HG03095 (cell line): ENCODE data around the gene FBLN2.

ENCODE experiments used
- ATAC-seq: cut with Tn5 transposase; IDR thresholded peaks from one replicate; pipeline ENCODE4 v1.9.1; 2021; ENCODE audit warnings: moderate library complexity; ENCODE audit not compliant: unreplicated experiment

FBLN2 gene

DNA sequence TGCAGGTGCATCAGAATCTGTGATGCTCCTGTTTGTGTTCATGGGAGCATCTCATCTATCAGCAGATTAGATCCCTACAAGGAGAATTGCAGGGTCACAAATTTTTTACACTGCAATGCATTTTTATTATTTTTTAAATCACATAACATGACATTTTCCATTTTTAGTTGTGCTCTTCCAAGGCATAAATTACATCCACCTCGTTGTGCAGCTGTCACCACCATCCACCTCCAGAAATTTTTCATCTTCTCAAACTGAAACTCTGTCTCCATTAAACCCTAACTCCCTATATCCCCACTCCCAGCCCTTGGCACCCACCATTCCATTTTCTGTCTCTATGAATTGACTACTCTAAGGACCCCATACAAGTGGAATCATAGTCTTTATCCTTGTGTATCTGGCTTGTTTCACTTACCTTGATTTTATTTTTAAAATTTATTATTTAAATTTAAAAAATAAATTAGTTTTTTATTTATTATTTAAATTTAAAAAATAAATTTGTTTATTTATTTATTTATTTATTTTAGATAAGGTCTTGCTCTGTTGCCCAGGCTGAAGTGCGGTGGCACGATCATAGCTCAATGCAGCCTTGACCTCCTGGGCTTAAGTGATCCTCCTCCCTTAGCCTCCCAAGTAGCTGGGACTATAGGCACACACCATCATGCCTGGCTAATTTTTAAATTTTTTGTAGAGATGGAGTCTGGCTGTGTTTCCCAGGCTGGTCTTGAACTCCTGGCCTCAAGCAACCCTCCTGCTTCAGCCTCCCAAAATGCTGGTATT lies 47.7 kb downstream of the FBLN2 start:
- no peak for ATAC-seq

DNA sequence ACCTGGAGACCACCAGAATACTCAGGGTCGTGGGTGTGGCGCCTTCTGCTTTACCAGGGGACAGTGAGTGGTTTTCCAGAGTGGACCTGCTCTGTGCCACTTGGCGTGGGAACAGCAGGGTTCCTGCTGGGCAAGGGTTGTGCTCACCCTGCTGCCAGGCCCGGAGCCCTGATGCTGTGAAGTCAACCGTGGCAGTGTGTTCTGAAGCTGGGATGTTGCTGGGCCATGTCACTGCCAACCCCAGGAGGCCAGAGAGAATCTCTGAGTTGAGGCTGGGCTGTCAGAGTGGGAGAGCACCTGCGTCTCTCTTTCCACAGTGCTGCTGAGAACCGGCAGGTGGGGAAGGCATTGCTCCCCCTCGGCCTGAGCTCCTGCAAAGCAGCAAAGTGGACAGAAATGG lies 48.7 kb downstream of the FBLN2 start:
- no peak for ATAC-seq

DNA sequence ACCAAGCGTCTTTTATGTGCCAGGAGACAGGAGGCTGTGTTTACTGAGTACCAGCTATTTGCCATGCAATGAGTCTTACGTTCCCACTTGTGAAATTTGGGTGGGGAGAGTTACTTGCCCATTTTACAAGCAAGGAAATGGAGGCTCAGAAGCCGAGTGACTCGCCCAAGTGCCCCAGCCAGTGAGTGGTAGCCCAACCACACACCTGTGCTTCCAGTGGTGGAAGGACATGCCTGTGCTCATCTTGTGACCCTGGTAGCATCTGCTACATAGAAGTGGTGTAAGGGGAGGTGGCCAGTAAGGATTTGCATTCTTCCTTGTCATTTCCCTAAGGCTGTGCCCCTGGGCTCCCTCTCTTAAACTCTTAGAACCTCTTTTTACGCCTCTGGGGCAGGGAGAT lies 49.3 kb downstream of the FBLN2 start:
- ATAC-seq: no peak

DNA sequence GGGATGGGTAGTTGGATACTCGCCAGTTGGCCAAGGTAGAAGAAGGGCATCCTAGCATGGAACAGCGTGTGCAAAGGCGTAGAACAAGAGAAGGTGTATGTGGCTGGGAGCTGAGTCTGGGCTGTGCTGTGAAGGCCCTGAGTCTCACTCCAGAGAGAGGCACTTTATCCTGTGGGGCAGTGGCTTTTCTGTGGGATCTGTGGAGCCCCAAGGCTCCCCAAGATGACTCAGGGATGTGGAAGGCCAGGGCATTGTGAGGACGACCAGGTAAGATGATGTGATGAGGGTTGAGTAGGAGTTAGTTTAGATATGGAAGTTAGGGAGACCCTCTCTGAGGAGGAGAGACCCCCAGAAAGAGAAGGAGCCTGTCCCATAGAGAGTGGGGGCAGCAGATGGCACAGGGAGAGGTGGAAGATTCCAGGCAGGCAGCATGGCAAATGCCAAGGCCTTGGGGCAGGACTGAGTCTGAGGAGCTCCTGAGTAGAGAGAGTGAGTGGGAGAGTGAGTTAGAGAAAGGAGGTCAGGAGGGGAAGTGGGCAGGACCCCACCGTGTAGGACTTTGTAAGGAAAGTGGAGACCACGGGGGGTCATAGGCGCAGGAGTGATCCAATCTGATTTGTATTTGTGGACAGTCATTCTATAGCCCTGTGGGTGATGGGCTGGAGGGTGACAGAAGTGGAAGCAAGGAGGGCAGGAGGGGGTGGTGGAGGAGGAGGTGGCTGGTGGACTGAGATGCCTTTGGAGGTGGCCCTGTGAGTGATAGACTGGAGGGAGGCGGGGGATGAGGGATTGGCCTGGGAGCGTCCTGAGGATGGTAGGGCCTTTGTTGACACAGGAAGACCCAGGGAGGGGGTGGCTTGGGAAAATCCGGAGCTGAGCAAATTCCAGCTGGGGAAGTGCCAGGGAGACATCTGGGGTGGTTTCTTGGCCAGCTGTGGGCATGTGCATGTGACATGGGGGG lies 50.3 kb downstream of the FBLN2 start:
- no peak for ATAC-seq

DNA sequence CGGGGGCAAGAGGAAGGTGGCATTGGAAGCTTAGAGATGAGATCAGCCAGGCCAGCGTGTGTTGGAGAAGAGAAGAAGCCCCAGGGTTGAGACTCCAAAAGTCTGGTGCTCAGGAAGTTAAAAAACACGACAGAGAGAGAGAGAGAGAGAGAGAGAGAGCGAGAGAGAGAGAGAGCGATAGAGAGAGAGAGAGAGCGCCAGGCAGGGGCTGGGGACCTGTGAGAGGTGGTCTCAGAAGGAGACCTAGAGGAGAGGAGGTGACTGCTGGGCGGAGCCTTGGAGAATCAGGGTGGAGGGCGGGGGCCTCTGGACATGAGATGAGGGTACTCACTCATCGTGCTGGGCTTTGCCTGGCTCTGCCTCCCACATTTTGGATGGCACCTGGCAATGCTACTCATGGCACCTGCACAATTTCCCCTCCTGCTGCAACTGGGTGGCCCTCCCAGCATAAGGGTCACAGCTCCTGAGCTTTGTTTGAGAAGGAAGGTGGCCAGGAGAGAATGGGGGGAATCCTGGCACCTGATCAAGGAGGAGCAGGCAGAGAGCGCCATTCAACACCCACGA lies 51.0 kb downstream of the FBLN2 start:
- ATAC-seq: no peak

DNA sequence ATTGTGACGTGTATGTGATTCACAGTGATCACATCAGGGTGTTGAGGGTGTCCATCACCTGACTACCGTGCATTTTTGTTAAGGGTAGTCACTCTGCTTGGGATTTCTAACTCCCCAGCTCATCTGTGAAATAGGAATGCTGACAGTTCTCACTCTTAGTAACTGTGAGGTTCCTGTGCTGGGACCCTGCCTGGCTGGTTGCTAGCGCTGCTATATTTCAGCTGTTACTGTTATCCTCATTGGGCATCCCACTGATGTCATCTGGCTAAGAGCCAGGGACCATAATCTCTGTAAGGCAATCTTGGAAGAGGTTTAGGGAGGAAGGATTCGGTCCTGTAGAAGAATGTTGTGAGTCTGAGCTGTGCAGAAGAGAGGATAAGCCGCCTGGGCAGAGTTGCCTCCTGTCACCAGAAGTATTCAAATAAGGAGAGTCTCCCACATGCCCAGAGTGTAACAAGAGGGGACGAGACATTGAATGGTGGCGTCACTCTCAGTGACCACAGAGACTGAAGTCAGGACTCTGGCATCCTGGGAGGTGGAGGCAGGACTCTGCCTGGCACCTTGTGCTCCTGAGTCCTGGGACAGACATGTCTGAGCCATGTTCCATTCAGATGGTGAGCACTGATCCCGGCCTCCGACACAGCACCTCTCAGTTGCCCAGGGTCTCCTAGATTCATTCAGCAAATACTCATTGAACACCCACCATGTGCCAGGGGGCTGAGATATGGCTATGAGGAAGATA lies 52.2 kb downstream of the FBLN2 start:
- no peak for ATAC-seq

DNA sequence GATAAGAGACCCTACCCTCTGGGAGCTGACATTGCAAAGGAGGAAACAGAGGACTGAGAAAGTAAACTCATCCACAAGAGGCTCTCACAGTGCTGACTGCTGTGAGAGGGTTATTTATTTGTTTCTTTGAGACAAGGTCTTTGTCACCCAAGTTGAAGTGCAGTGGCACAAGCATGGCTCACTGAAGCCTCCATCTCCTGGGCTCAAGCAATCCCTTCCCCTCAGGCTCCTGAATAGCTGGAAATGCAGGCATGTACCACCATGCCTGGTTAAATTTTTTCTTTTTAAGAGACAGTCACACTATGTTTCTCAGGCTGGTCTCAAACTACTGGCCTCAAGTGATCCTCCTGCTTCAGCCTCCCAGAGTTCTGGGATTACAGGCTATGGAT lies 52.8 kb downstream of the FBLN2 start:
- no peak for ATAC-seq

DNA sequence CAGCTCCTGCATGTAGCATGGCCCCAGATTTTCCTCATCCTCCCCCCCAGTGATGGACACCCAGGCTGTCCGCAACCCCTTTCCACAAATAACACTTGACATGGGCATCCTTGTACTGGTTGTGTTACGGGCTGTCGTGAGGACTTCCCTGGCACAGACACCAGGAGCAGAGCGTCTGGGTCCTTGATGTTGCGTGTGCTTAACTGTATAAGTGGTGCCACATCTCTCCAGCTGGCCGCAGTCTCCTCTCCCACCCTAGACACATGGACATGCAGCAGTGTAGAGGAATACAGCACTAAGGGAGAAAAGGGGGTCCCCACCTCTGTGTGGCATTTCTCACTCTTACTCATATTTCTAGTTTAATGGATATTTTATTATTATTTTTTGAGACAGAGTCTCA lies 56.6 kb downstream of the FBLN2 start:
- no peak for ATAC-seq

DNA sequence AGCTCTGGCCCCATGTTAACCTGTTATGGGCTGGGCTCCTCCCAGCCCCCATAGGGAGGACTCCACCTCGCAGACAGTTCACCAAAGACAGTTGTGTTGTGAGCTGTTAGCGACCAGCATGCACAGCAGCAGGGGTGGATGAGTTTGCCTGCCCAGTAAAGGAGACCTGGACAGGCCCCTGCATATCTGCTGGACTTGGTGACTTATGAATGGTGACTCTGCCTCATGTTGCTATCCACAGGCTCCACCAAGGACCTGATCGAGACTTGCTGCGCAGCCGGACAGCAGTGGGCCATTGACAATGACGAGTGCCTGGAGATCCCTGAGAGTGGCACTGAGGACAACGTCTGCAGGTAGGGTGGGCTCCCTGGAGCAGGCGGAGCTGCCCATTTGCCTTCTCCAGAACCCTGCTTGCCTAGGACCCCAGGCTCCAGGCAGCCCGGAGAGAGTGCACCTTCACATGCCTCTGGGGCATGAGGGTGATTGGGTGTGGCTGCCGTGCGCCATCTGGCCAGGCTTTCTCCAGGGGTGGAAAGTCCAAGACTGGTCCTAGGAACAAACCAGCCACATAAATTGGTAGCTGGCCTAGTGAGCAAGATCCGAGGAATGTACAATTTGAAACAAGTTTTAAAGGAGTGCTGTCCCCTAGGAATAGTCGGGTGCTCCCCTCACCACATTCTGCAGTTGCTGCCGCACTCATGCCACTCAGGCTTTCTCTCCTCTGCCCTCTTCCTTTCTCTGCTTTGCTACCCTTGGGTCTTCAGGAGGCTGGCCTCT lies 59.1 kb downstream of the FBLN2 start:
- no peak for ATAC-seq

DNA sequence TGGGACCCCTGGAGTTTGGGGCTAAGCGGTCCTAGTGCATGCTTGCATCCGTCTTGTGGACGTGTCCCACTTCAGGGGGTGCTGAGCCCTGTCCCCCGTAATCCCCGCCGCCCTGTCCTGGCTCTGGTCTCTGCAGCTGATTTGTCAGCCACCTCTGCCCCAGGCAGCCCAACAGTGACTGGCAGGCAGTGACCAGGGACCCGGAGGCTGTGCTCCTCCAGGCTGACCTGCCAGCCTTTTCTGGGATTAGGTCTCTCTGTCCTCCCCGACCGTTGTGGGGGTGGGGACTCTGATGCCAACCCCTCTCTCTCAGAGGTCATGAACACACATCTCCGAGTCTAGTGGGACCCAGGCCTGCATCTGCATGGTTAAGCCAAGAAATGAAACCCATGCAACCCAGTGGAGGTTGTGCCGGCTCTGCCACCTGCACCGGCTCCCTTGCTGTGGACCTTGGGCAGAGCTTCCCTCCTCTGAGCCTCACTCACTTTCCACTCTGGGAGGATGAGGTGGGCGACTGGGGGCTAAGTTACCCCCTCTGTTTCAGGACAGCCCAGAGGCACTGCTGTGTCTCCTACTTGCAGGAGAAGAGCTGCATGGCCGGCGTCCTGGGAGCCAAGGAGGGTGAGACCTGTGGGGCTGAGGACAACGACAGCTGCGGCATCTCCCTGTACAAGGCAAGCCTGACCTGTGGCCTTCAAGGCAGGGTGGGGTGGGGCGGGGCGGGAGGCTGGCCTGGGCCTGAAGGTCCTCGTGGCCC lies 60.2 kb downstream of the FBLN2 start:
- ATAC-seq: no peak

DNA sequence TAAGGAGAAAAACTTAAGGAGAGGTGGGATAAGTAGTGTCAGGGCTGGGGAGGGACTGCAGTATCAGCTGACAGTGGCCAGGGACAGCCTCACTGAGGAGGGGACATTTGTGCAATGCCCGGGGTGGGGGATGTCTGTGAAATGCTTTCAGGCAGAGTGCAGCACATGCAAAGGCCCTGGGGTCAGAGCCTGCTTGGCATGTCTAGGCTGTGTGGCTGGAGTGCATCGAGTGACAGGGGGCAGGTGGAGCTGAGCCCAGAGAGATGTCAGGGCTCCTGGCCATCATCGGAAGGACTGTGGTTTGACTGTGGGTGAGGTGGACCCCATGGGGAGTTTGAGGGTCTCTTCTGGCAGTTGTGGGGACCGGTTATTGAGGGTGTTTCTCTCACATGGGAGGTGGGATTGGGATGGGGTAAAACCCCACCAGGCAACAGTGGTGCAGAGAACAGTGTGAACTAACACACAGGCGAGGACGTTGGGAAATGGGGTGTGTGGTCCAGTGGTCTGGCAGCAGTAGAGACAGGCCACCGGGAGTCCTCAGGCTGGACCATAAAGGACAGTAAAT lies 61.2 kb downstream of the FBLN2 start:
- no peak for ATAC-seq

DNA sequence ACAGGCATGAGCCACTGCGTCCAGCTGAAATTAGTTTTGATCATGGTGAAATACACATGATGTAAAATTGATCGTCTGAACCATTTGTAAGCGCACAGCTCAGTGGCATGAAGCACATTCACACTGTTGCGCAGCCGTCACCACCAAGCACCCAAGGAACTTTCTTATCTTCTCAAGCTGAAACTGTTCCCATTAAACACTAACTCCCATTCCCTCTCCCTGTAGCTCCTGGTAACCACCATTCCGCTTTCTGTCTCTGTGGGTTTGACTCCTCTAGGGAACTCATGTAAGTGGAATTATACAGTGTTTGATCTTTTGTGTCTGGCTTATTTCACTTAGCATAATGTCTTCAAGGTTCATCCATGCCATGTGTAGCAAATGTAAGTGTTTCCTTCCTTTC lies 62.3 kb downstream of the FBLN2 start:
- ATAC-seq: no peak

DNA sequence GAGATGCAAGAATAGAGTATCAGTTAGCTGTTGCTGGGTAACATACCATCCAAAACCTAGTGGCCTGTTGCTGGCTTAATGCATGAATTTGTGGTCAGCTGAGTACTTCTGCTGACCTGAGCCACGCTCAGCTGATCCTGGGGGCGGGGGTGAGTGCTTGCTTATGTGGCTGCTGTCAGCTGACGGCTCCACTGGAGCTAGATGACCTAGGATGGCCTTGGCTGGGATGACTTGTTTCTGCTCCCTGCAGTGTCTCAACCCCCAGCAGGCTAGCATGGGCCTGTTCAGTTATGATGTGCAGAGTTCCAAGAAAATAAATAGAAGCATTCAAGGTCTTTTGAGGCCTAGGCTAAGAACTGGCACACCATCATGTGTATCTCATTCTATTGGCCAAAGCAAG lies 63.9 kb downstream of the FBLN2 start:
- ATAC-seq: no peak

DNA sequence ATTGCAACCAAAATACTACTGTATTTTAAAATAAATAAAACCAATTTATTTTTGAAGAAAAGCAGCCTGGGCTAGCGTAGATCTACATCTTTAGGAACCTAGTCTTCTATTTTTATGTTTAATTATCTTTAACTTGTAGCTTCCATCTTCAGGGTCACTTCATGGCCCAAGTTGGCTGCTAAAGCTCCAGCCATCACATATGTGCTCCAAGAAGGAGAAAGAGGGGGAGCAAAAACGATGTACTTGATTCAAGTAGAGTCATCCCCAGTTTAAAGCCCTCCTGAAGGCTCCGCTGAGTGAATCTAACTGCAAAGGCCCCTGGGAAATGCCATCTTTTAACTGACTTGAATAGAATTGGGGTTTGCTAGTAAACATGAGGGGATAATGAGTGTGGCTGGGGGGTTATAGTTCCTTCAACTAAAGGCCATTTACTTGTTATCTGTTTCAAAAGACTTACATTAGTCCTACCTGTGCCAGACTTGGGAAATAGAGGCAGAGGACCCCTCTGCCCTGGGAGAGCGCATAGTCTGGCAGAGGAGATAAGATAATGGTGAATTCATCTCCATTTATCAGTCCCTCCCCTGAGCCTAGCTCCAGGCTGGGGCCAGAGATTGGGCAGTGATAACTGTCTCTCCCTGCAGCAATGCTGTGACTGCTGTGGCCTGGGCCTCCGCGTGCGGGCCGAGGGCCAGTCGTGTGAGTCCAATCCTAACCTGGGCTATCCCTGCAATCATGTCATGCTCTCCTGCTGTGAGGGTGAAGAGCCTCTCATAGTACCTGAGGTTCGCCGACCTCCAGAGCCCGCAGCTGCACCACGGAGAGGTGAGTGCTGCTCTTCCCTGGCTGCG lies 64.6 kb downstream of the FBLN2 start:
- no peak for ATAC-seq

DNA sequence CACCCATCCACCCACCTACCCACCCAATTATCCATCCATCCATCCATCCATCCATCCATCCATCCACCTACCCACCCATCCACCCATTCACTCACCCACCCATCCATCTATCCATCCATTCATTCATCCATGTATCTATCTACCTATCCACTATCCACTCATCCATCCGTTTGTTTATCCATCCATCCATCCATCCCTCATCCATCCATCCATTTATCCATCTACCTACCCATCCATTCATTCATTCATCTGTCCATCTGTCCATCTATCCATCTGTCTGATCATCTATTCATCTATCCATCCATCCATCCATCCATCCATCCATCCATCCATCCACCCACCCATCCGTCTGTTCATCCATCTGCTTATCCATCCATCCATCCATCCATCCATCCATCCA lies 65.7 kb downstream of the FBLN2 start:
- no peak for ATAC-seq

DNA sequence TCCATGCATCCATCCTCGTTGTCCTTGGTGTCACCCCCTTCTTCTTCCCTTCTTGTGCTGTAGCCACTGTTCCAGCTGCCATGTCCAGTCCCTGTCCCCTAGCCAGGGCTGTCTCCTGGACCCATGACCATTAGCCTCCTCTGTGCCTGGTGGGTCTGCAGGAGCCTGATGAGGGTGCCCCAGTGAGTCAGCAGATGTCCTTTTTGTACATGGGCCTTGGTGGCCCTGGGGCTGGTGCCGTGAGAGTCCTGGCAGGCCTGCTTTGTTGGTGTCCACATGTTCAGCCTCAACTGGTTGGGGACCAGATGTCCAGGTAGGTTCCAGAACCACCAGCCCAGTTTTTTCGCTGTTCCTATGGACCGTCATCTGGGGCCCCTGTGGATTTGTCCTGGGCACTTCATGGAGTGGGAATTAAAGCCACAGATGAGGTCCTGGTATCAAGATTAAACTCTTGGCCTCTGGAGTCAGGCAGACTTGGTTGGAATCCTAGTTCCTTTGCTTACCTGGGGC lies 66.1 kb downstream of the FBLN2 start:
- ATAC-seq: no peak

DNA sequence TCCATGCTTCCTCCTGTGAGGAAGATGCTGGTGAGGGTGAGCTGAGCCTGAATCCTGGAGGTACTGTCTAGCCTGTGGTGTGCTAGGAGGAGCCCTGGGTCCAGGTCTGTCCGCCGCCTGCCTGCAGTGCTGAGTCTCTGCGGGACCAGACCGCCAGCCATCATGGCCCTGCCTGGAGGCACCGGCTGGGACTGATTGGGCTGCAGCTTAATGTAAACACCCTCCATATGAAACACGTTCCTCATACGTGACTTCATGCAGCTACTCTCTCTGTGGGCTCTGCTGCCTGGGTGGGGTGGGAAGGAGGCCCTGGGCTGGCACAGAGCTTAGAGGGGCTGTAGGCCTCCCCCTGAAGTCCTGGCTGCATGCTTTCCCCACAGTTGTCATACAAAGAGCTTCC lies 67.4 kb downstream of the FBLN2 start:
- ATAC-seq: no peak

DNA sequence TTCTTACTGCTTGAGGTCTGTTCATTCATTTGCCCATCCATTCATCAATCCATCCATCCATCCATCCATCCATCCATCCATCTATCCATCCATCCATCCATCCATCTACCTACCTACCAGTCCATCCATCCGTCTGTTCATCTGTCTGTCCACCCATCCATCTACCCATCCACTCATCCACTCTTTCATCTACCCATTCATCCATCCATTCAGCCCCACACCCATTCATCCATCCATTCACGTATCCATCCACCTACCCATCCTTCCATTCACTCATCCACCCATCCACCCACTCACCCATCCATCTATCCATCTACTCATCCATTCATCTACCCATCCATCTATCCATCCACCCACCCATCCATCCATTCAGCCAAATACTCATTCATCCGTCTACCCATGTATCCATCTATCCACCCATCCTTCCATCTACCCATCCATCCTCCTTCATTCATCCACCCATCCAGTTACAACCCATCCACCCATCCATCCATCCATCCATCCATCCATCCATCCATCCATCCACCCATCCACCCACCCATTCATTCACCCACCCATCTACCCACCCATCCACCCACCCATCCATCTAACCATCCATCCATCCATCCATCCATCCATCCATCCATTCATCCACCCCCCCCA lies 68.3 kb downstream of the FBLN2 start:
- ATAC-seq: no peak
